K562 (cell line): ENCODE data around the gene DUSP19. TPM values are rescaled to one million over a fixed set of nuclear protein-coding genes. Genes with fewer than 3 reads are reported as not detected.

Source experiments
- DPF2 ChIP-seq: fragments of 450-650 bp; IDR thresholded peaks from 2 replicates; pipeline ENCODE4 v1.6.1; 2016
- FOXM1 ChIP-seq, 2 experiments: fragments of 450-650 bp in 1 of 2; sonication (generic) in 1 of 2; formaldehyde crosslinking in 1 of 2; IDR thresholded peaks; 2 replicates each; pipeline versions ENCODE4 v1.6.1 to v1.9.0; 2017 to 2022; ENCODE audit warnings: low read depth in 2 of 2, mild to moderate bottlenecking in 2 of 2, missing genetic modification reagents in 1 of 2, moderate library complexity in 1 of 2
- L3MBTL2 ChIP-seq: fragments of 450-650 bp; IDR thresholded peaks from 2 replicates; pipeline ENCODE4 v1.6.1; 2016; ENCODE audit warnings: mild to moderate bottlenecking, moderate library complexity
- polyA plus RNA-seq, 8 experiments: library from polyadenylated mRNA; depleted of rRNA in 4 of 8; stranded (reverse) in 5 of 8; unstranded in 3 of 8; fragments of >200 nt; fragmentation: Nextera tagmentation in 2 of 8; fragmentation: Illumina TruSeq in 1 of 8; extraction: Ambion mirVana in 2 of 8; extraction: Trizol in 1 of 8; gene quantifications; 2 replicates each; pipeline versions ENCODE4 v1.2.1 to v1.2.3, GENCODE V29; 2011 to 2014; ENCODE audit warnings: inconsistent platforms in 1 of 8, missing spikeins in 1 of 8
- total RNA-seq, 7 experiments: library from RNA; depleted of rRNA in 6 of 7; stranded (reverse); fragments of >200 nt in 6 of 7; fragmentation: Illumina TruSeq in 2 of 7; extraction: Trizol in 2 of 7; gene quantifications; 2 replicates each; pipeline versions ENCODE4 v1.2.1 to v1.2.3, GENCODE V29; 2011 to 2021; ENCODE audit warnings: low replicate concordance in 1 of 7
- TF ChIP-seq, protein P1 (sequence below), 2 experiments: fragments of 450-650 bp; formaldehyde crosslinking in 1 of 2; IDR thresholded peaks; 2 replicates each; pipeline versions ENCODE4 v1.4.0 to v1.6.1; 2014 to 2020; ENCODE audit warnings: mild to moderate bottlenecking in 2 of 2, borderline replicate concordance in 1 of 2, low read depth in 1 of 2
- TF ChIP-seq, protein P2 (sequence below): fragments of 450-650 bp; IDR thresholded peaks from 2 replicates; pipeline ENCODE4 v1.6.1; 2016; ENCODE audit warnings: mild to moderate bottlenecking, moderate library complexity

Gene DUSP19
- total and polyA plus RNA-seq, 9 of the 15 experiments (the other 6 are each of a cell fraction or from before 2014, with no cell fraction given): 1.6 to 6.3 (median 3.1) TPM

DNA sequence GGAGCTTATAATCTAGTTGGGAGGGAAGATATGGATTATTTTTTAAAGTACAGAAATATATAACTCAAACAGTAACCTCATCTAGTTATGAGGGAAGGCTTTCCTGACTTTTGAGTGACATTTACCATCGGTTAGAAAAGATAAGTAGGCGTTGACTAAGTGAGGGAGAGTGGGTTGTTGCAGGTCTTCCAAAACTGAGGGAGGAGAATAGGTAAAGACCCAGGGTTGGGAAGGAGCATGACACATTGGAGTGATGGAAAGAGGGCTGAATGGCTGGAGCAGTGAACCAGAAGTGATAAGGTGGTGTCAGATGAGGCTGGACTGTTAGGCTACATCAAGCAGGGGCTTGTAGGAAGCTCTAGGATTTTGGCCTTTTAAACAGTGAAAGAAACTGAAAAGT is 35.1 kb downstream of the DUSP19 start (continued):
- TF ChIP-seq, protein P1, sequence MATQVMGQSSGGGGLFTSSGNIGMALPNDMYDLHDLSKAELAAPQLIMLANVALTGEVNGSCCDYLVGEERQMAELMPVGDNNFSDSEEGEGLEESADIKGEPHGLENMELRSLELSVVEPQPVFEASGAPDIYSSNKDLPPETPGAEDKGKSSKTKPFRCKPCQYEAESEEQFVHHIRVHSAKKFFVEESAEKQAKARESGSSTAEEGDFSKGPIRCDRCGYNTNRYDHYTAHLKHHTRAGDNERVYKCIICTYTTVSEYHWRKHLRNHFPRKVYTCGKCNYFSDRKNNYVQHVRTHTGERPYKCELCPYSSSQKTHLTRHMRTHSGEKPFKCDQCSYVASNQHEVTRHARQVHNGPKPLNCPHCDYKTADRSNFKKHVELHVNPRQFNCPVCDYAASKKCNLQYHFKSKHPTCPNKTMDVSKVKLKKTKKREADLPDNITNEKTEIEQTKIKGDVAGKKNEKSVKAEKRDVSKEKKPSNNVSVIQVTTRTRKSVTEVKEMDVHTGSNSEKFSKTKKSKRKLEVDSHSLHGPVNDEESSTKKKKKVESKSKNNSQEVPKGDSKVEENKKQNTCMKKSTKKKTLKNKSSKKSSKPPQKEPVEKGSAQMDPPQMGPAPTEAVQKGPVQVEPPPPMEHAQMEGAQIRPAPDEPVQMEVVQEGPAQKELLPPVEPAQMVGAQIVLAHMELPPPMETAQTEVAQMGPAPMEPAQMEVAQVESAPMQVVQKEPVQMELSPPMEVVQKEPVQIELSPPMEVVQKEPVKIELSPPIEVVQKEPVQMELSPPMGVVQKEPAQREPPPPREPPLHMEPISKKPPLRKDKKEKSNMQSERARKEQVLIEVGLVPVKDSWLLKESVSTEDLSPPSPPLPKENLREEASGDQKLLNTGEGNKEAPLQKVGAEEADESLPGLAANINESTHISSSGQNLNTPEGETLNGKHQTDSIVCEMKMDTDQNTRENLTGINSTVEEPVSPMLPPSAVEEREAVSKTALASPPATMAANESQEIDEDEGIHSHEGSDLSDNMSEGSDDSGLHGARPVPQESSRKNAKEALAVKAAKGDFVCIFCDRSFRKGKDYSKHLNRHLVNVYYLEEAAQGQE (IDR thresholded peaks at IDR 0.05; ENCODE audit: borderline replicate concordance): no peak
- TF ChIP-seq, protein P1 (CRISPR knock-in tag; IDR thresholded peaks at IDR 0.05; ENCODE audit: low read depth): no peak
- TF ChIP-seq FOXM1 (IDR thresholded peaks at IDR 0.05; ENCODE audit: low read depth) (no peak), FOXM1 (CRISPR knock-in tag; IDR thresholded peaks at IDR 0.05; ENCODE audit: low read depth) (no peak), DPF2 (peak; percentile 49; the same call in 1 of the 2 replicates), L3MBTL2 (no peak)
- TF ChIP-seq, protein P2, sequence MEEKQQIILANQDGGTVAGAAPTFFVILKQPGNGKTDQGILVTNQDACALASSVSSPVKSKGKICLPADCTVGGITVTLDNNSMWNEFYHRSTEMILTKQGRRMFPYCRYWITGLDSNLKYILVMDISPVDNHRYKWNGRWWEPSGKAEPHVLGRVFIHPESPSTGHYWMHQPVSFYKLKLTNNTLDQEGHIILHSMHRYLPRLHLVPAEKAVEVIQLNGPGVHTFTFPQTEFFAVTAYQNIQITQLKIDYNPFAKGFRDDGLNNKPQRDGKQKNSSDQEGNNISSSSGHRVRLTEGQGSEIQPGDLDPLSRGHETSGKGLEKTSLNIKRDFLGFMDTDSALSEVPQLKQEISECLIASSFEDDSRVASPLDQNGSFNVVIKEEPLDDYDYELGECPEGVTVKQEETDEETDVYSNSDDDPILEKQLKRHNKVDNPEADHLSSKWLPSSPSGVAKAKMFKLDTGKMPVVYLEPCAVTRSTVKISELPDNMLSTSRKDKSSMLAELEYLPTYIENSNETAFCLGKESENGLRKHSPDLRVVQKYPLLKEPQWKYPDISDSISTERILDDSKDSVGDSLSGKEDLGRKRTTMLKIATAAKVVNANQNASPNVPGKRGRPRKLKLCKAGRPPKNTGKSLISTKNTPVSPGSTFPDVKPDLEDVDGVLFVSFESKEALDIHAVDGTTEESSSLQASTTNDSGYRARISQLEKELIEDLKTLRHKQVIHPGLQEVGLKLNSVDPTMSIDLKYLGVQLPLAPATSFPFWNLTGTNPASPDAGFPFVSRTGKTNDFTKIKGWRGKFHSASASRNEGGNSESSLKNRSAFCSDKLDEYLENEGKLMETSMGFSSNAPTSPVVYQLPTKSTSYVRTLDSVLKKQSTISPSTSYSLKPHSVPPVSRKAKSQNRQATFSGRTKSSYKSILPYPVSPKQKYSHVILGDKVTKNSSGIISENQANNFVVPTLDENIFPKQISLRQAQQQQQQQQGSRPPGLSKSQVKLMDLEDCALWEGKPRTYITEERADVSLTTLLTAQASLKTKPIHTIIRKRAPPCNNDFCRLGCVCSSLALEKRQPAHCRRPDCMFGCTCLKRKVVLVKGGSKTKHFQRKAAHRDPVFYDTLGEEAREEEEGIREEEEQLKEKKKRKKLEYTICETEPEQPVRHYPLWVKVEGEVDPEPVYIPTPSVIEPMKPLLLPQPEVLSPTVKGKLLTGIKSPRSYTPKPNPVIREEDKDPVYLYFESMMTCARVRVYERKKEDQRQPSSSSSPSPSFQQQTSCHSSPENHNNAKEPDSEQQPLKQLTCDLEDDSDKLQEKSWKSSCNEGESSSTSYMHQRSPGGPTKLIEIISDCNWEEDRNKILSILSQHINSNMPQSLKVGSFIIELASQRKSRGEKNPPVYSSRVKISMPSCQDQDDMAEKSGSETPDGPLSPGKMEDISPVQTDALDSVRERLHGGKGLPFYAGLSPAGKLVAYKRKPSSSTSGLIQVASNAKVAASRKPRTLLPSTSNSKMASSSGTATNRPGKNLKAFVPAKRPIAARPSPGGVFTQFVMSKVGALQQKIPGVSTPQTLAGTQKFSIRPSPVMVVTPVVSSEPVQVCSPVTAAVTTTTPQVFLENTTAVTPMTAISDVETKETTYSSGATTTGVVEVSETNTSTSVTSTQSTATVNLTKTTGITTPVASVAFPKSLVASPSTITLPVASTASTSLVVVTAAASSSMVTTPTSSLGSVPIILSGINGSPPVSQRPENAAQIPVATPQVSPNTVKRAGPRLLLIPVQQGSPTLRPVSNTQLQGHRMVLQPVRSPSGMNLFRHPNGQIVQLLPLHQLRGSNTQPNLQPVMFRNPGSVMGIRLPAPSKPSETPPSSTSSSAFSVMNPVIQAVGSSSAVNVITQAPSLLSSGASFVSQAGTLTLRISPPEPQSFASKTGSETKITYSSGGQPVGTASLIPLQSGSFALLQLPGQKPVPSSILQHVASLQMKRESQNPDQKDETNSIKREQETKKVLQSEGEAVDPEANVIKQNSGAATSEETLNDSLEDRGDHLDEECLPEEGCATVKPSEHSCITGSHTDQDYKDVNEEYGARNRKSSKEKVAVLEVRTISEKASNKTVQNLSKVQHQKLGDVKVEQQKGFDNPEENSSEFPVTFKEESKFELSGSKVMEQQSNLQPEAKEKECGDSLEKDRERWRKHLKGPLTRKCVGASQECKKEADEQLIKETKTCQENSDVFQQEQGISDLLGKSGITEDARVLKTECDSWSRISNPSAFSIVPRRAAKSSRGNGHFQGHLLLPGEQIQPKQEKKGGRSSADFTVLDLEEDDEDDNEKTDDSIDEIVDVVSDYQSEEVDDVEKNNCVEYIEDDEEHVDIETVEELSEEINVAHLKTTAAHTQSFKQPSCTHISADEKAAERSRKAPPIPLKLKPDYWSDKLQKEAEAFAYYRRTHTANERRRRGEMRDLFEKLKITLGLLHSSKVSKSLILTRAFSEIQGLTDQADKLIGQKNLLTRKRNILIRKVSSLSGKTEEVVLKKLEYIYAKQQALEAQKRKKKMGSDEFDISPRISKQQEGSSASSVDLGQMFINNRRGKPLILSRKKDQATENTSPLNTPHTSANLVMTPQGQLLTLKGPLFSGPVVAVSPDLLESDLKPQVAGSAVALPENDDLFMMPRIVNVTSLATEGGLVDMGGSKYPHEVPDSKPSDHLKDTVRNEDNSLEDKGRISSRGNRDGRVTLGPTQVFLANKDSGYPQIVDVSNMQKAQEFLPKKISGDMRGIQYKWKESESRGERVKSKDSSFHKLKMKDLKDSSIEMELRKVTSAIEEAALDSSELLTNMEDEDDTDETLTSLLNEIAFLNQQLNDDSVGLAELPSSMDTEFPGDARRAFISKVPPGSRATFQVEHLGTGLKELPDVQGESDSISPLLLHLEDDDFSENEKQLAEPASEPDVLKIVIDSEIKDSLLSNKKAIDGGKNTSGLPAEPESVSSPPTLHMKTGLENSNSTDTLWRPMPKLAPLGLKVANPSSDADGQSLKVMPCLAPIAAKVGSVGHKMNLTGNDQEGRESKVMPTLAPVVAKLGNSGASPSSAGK: no peak
